GM18511 (cell line): ENCODE data around the gene AIFM3.

Experiments used
- ATAC-seq: cut with Tn5 transposase; IDR thresholded peaks from one replicate; pipeline ENCODE4 v1.9.1; 2021; ENCODE audit warnings: mild to moderate bottlenecking, moderate library complexity; ENCODE audit not compliant: unreplicated experiment

The AIFM3 gene

GRCh38 chr22:21022955-21023614, 56.0 kb downstream of the AIFM3 start:
- no peak for ATAC-seq

GRCh38 chr22:21025266-21025665, 58.2 kb downstream of the AIFM3 start:
- no peak for ATAC-seq

- no peak for ATAC-seq
Measured at GRCh38 chr22:21025763-21026755, 59.0 kb downstream of the AIFM3 start.

- ATAC-seq, result no peak
Measured at GRCh38 chr22:21026783-21027692, 60.0 kb downstream of the AIFM3 start.

- no peak for ATAC-seq
Measured at GRCh38 chr22:21028277-21029251, 61.5 kb downstream of the AIFM3 start.

- ATAC-seq, result no peak
Measured at GRCh38 chr22:21029486-21030025, 62.5 kb downstream of the AIFM3 start.

GRCh38 chr22:21030032-21030431, 63.0 kb downstream of the AIFM3 start:
- no peak for ATAC-seq
